Endothelial cell (in vitro differentiated cells): ENCODE results near the gene BCDIN3D. TPM values are rescaled to one million over a fixed set of nuclear protein-coding genes. Genes with fewer than 3 reads are reported as not detected.

ENCODE experiments used
- DNase-seq: peaks from one replicate; pipeline ENCODE4 v3.0.0; 2021; ENCODE audit warnings: low spot score
- H3K27ac Mint-ChIP-seq: one replicate; pipeline ENCODE4 v1.8.0; 2021; ENCODE audit warnings: mixed read lengths, inconsistent platforms; ENCODE audit not compliant: unreplicated experiment
- H3K27me3 Mint-ChIP-seq: one replicate; pipeline ENCODE4 v1.8.0; 2021; ENCODE audit warnings: mild to moderate bottlenecking, moderate library complexity, mixed read lengths, inconsistent platforms; ENCODE audit not compliant: unreplicated experiment
- H3K36me3 Mint-ChIP-seq: one replicate; pipeline ENCODE4 v1.8.0; 2021; ENCODE audit warnings: mild to moderate bottlenecking, low read depth, mixed read lengths, inconsistent platforms; ENCODE audit not compliant: unreplicated experiment
- H3K4me1 Mint-ChIP-seq: one replicate; pipeline ENCODE4 v1.8.0; 2021; ENCODE audit warnings: mild to moderate bottlenecking, mixed read lengths, inconsistent platforms; ENCODE audit not compliant: unreplicated experiment
- H3K4me3 Mint-ChIP-seq: one replicate; pipeline ENCODE4 v1.8.0; 2021; ENCODE audit warnings: mild to moderate bottlenecking, mixed read lengths, inconsistent platforms; ENCODE audit not compliant: unreplicated experiment
- H3K9me3 Mint-ChIP-seq: one replicate; pipeline ENCODE4 v1.8.0; 2021; ENCODE audit warnings: mixed read lengths, inconsistent platforms; ENCODE audit not compliant: unreplicated experiment
- total RNA-seq: library from RNA; stranded (reverse); fragmentation: NEBNext Ultra II Directional; extraction: Animal tissue kit (Norgen Biotek cat#: 25700); gene quantifications from one replicate; pipeline ENCODE4 v1.2.1, GENCODE V29; 2021; ENCODE audit not compliant: unreplicated experiment
- TF ChIP-seq, protein P1 (sequence below): fragments of 200-600 bp; sonication (generic); IDR thresholded peaks from one replicate; pipeline ENCODE4 v1.5.0; 2021; ENCODE audit warnings: antibody characterized with exemption; ENCODE audit not compliant: unreplicated experiment

Gene BCDIN3D
- total RNA-seq, 1 donor from 2014 or later = 2.6 TPM

DNA sequence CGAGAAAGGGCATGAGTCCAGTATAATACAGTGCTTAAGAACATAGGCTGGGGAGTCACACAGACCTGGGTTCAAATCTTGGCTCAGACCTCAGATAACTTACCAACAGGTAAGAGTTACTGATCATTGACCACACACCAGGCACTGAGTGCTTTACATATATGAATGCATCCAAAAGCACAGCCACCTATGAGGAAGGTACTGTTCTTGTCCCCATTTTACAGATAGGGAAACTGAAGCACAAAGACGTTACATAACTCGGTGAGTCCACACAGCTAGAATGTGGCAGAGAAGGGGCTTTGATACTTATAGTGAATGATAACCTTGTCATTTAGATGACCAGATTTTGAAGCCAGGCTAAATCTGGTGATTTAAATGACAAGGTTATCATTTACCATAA lies 33.2 kb upstream of the BCDIN3D start:
- Mint-ChIP-seq H3K4me3 (no peak overlapping the region), H3K27me3 (peaks cover 9% of the 10 kb centered on the region), H3K27ac (no peak overlapping the region), H3K36me3 (no peaks in the 10 kb centered on the region), H3K4me1 (no peaks in the 10 kb centered on the region), H3K9me3 (no peaks in the 10 kb centered on the region)
- no peak for DNase-seq
- TF ChIP-seq, protein P1, sequence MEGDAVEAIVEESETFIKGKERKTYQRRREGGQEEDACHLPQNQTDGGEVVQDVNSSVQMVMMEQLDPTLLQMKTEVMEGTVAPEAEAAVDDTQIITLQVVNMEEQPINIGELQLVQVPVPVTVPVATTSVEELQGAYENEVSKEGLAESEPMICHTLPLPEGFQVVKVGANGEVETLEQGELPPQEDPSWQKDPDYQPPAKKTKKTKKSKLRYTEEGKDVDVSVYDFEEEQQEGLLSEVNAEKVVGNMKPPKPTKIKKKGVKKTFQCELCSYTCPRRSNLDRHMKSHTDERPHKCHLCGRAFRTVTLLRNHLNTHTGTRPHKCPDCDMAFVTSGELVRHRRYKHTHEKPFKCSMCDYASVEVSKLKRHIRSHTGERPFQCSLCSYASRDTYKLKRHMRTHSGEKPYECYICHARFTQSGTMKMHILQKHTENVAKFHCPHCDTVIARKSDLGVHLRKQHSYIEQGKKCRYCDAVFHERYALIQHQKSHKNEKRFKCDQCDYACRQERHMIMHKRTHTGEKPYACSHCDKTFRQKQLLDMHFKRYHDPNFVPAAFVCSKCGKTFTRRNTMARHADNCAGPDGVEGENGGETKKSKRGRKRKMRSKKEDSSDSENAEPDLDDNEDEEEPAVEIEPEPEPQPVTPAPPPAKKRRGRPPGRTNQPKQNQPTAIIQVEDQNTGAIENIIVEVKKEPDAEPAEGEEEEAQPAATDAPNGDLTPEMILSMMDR = no peak

DNA sequence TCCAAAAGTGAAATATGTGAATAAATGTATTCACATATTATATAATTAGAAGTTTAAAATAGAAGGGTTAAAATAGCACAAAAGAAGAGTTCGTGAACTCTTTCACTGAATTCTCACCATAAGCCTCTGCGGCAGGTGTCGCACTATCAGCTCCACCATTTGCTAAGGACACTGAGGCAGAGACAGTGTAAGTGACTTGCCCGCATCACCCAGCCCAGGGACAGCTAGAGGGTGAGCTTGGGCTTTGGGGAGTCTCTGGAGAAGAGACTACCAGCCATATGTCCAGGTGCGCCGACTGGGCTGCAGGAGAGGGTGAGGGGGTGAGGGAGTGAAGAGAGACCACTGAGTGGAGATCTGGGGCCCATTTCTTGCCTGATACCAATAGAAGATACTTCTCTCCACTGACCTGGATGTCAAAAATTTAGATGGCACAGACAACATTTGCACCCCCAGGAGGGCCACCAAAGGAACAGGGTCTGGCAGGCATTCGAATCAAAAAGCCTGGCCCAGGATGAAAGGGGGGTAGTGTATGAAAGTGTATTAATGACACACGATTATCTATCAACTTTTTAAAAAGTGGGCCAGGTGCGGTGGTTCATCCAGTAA lies 32.3 kb upstream of the BCDIN3D start:
- Mint-ChIP-seq H3K9me3 (no peaks in the 10 kb centered on the region), H3K36me3 (no peaks in the 10 kb centered on the region), H3K27ac (no peak overlapping the region), H3K27me3 (peaks cover 6% of the 10 kb centered on the region), H3K4me1 (no peaks in the 10 kb centered on the region), H3K4me3 (no peak overlapping the region)
- no peak for DNase-seq
- TF ChIP-seq, protein P1 = no peak

DNA sequence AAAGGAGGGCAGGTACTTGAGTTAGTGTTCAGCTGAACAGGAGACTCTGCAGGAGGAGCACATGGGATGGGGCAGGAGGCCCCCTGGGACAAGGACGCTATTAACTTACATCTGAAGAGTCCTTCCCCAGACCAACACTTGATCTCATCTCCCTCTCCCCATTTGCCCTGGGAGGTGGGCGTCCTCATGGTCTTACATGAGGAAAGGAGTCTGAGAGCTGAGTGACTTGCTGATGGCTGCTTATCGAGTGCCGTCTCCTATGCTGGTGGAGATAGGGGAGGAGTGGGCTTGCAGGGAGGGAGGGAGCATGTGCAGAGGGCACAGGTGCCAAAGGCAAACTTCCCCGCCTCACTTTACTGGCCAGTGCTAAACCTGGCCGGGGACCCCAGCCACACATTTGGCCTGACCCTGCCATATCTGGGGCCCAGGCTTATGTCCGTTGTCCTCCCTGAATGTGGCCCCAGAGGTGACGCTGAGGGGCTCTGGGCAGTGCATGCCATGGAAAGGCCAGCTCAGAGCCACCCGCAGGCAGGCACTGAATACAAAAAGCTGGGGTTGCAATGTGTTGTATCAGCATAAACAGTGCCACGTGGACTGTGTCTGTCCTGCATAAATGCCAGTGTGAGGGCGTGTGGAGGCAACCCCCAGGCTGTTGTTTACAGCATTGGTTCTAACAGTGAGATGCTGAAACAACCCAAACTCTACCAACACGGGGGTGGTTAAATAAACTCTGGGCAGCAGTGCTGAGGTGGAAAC lies 31.4 kb upstream of the BCDIN3D start:
- H3K36me3 Mint-ChIP-seq = no peaks in the 10 kb centered on the region
- peak overlapping the region; percentile 17 for H3K27ac Mint-ChIP-seq
- TF ChIP-seq, protein P1 = no peak
- no peaks in the 10 kb centered on the region for H3K4me1 Mint-ChIP-seq
- no peak overlapping the region for H3K4me3 Mint-ChIP-seq
- peaks cover 1% of the 10 kb centered on the region for H3K27me3 Mint-ChIP-seq
- no peak for DNase-seq
- H3K9me3 Mint-ChIP-seq = no peaks in the 10 kb centered on the region

DNA sequence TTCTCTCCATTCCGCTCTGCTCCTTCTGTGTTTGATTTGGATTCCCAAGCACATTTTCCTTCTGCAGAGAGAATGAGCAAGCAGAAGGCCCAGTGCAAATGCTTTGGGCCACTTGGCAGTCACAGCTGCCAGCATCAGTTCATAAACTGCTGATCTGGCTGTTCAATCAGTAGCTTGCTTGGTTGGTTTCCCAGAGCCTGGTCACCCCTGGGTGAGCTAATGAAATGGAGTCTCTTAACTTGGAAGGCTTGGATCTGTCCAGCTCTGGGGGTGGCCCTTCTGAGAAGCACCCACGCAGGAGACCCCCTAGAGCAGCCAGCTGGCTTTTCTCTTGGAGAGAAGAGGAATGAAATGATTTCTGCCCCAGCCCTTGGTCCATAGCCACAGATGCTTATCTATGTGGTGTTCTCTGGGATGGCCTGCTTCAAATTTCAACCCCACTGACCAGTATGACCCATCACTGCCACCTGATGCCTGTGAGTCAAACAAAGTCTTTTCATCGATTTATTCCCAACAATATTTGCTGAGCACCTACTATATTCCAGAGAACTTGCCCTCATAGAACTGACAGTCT lies 30.5 kb upstream of the BCDIN3D start:
- H3K4me3 Mint-ChIP-seq = no peak overlapping the region
- DNase-seq = no peak
- peaks cover 1% of the 10 kb centered on the region for H3K27me3 Mint-ChIP-seq
- TF ChIP-seq, protein P1 = no peak
- no peaks in the 10 kb centered on the region for H3K9me3 Mint-ChIP-seq
- H3K27ac Mint-ChIP-seq = no peak overlapping the region
- H3K36me3 Mint-ChIP-seq = no peaks in the 10 kb centered on the region
- no peaks in the 10 kb centered on the region for H3K4me1 Mint-ChIP-seq

DNA sequence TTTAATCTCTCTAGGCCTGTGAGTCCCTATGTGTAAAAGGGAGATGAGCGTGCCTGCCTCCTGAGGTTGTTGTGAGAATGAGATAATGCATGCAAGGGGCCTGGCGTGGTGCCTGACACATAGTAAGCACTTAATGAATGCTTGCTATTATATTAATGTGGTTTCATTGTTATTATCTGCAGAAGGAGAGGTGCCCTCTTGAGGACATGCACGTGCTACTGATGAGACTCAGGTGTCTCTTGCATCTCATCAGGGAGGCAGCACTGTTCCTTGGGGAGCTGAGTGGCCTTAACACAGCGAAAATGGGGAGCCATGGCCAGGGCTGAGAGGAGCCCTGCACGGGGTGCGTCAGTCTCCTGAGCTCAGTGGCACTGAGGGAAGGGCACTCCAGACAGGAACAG lies 29.9 kb upstream of the BCDIN3D start:
- DNase-seq = no peak
- Mint-ChIP-seq H3K4me3 (no peak overlapping the region), H3K4me1 (no peaks in the 10 kb centered on the region)

More for the DNA sequence above, 29.9 kb upstream of the BCDIN3D start:
- Mint-ChIP-seq H3K36me3 (no peaks in the 10 kb centered on the region), H3K27ac (no peak overlapping the region), H3K9me3 (no peaks in the 10 kb centered on the region), H3K27me3 (peaks cover 1% of the 10 kb centered on the region)
- TF ChIP-seq, protein P1 = no peak
